ENCODE results near the gene NELFE.
"Not testable (repeated sequence)": the region's sequence is repeated elsewhere in the genome, so short reads cannot be mapped to it uniquely, and the experiment has no call there.

NELFE gene

GRCh38 chr6:31958741-31959739 is at the start of gene NELFE, which contains the start of gene SKIC2:
NELFE (minus strand) TSS chr6:31958971; CDS start chr6:31958446, 525 bp downstream.
SKIC2 (plus strand) TSS chr6:31959175; CDS start chr6:31959193, 18 bp downstream.
- peak; percentile 97 for DNase-seq

- not testable (repeated sequence) for DNase-seq
Observed at GRCh38 chr6:32008037-32008436, 49.3 kb upstream of the NELFE start.

GRCh38 chr6:32007086-32007485 is 48.3 kb upstream of the NELFE start:
- DNase-seq: not testable (repeated sequence)

DNA sequence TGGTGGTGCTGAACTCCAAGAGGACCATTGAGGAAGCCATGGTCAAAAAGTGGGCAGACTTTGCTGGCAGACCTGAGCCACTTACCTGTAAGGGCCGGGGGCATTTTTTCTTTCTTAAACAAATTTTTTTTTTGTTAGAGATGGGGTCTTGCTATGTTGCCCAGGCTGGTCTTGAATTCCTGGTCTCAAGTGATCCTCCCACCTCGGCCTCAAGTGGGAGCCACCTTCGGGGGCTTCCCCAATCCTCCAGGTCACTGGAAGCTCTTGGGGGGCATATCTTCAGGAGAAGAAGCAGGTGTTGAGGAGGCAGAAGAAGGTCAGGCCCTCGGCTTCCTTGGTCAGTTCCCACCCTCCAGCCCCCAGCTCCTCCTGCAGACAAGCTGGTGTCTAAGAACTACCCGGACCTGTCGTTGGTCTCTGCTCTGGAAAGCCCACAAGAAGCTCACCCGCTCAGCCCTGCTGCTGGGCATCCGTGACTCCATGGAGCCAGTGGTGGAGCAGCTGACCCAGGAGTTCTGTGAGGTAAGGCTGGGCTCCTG is 47.3 kb upstream of the NELFE start:
- not testable (repeated sequence) for DNase-seq

- not testable (repeated sequence) for DNase-seq
Observed at GRCh38 chr6:32005538-32005880, 46.7 kb upstream of the NELFE start.

DNA sequence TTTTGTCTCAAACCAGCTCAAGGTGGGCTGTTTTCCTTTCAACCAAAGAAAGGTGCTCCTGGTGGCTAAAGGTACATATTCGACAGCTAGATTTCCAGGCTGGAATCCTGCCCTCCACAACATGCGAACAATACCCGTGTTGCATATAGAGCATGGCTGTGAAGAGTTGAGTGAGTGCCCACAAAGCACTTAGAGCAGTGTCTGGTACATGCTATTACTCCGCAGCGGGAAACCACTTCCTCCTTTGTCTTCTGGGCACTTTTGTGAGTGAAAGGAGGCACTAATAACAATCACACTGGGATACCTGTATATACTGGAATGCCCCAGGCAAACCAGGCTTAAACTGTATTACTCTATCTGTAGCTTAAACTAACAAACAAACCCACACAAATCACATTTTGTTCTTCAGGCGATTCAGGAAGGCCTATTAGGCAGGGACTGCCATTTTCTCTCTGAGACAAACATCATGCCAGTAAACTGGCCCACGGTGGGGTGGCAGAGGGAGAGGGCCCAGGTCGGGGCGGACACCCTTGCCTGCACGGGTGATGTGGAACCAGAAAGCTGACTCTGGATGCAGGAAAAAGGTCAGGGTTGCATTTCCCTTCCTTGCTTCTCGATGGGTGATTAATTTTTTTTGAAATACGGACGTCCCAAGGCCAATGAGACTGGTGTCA is 46.2 kb upstream of the NELFE start:
- DNase-seq: peak; percentile 31

- not testable (repeated sequence) for DNase-seq
Observed at GRCh38 chr6:32004393-32004792, 45.6 kb upstream of the NELFE start.

GRCh38 chr6:32003301-32003700 is 44.5 kb upstream of the NELFE start:
- DNase-seq: not testable (repeated sequence)

DNA sequence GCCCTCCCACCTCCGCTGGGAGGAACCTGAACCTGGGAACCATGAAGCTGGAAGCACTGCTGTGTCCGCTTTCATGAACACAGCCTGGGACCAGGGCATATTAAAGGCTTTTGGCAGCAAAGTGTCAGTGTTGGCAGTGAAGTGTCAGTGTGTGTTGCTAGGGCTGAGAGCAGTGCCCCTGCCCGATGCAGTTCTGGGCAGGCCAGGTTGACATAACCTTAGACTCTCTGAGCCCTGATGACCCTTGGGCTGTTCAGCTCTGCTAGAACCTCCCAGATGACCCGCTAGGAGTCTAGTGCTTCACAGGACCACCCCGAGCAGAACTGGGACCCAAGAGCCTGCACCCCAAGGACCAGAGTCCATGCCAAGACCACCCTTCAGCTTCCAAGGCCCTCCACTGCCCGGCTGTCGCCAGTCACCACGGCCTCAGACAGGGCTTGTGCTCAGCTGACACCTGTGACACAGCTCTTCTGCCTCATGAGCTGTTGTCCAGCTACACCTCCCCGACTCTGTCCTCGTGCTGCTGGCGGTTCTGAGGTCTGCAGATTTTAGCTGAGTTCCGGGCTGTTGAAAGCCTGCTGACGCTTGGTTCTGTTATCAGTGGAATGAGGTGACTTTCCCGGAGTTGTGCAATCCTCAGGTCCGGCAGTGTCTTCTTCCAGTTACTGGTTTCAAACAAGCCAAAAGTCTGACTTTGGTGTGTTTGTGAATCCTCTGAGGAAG is 43.9 kb upstream of the NELFE start:
- DNase-seq: not testable (repeated sequence)

- DNase-seq: not testable (repeated sequence)
Observed at GRCh38 chr6:31996385-31996784, 37.6 kb upstream of the NELFE start.

- not testable (repeated sequence) for DNase-seq
Observed at GRCh38 chr6:31994421-31994820, 35.6 kb upstream of the NELFE start.

DNA sequence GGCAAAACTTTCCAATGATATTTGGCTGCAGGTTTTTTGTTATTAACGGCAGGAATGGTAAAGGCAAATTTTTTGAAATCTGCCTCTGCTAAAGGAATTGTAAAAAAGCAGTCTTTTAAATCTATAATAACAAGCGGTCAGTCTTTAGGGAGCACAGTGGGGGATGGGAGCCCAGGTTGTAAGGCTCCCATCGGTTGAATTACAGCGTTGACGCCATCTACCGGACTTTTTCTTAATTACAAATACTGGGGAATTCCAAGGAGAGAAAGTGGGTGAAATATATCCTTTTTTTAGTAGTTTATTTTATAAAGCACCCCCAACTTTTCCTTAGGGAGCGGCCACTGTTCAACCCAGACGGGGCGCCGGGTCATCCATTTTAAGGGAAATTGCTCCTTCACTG is 30.6 kb upstream of the NELFE start:
- DNase-seq: not testable (repeated sequence)

GRCh38 chr6:31981744-31982143 is 23.0 kb upstream of the NELFE start, which contains the start of gene C4A:
C4A (plus strand) TSS chr6:31982057; CDS start chr6:31982108, 51 bp downstream.
- not testable (repeated sequence) for DNase-seq

GRCh38 chr6:31980998-31981397 is 22.2 kb upstream of the NELFE start:
- DNase-seq: not testable (repeated sequence)

DNA sequence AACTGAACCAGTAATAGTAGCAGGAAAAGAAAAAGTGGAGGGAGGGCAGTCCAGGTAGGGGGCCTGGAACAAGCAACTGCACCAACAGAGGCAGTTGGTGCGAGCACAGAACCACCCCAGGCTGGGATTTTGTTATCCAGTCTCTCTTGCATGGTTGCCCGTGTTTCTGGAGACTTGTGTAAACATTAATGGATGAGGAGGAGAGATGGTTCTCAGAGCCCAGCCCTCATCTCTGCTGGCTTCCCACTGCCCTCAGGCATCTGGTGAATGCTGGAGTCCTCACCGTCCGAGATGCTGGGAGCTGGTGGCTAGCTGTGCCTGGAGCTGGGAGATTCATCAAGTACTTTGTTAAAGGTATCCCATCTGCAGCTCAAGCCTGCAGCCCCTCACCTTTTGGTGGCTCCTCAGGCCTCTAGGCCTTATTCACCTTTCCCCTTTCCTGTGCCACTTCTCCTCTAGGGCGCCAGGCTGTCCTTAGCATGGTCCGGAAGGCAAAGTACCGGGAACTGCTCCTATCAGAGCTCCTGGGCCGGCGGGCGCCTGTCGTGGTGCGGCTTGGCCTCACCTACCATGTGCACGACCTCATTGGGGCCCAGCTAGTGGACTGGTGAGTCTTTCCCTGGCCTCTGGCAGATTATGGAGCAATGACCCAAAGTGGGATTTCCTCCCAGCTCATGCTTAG is 21.6 kb upstream of the NELFE start:
- not testable (repeated sequence) for DNase-seq

DNA sequence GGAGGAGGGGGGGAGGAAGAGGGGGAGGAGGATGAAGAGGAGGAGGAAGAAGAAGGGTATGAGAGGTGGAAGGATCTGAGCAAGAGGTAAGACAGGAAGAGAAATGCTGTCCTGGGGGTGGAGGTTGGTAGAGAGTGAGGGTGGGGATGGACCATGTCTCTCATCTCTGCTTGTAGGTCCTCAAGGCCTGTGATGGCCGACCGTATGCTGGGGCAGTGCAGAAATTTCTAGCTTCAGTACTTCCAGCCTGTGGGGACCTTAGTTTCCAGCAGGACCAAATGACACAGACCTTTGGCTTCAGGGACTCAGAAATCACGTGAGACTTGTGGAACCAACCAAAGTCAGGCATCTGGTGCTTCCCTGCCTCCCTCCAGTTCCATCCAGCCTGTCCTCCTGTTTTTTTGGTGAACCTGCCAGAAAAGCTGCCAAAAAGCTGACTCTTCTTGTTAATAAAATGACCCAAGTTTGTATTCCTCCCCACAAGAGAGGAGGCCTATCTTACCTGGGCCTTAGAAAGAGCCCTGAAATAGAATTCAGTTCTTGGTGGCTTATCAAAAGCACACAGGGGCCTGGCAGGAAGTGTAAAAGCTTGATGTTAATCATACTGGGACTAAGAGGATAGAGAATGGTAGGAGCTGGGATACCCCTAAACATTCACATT is 20.6 kb upstream of the NELFE start:
- no peak for DNase-seq

DNA sequence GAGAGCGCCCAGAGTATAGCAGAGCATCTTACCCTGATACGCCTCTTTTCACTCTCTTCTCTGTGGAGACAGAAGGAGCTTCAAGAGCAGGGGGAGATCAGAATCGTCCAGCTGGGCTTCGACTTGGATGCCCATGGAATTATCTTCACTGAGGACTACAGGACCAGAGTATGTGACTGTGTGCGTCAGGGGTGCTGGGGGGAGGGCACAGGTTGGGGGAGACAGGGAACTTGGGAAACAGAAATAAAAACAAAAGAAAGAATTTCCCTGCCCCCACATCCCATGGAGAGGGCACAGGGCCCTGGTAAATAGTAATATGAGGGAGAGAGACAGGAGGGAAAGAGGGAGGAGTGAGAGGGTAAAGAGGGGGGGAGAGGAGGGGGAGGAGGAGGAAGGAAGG is 20.1 kb upstream of the NELFE start:
- no peak for DNase-seq

- no peak for DNase-seq
Observed at GRCh38 chr6:31977816-31978431, 19.2 kb upstream of the NELFE start.

DNA sequence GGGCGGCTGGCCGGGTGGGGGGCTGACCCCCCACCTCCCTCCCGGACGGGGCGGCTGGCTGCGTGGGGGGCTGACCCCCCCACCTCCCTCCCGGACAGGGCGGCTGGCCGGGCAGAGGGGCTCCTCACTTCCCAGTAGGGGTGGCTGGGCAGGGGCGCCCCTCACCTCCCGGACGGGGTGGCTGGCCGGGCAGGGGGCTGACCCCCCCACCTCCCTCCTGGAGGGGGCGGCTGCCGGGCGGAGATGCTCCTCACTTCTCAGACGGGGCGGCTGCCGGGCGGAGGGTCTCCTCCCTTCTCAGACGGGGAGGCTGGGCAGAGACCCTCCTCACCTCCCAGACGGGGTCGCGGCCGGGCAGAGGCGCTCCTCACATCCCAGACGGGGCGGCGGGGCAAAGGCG is 17.3 kb upstream of the NELFE start:
- not testable (repeated sequence) for DNase-seq

GRCh38 chr6:31972709-31973350 is 14.1 kb upstream of the NELFE start:
- DNase-seq: peak; percentile 12
